BJ (cell line): ENCODE data around the gene PPP6R3. TPM values are rescaled to one million over a fixed set of nuclear protein-coding genes. Genes with fewer than 3 reads are reported as not detected.
"Not testable (repeated sequence)": the region's sequence is repeated elsewhere in the genome, so short reads cannot be mapped to it uniquely, and the experiment has no call there.

Source experiments
- CTCF ChIA-PET: fragments of 350-600 bp; formaldehyde crosslinking; extraction: SDS; loops from one replicate; lab custom pipeline; 2021; ENCODE audit warnings: antibody characterized with exemption, inconsistent platforms; lab: Yijun Ruan, JAX
- POLR2A ChIA-PET: fragments of 300-600 bp; sonication (Branson Sonifier 250); formaldehyde crosslinking; extraction: SDS; loops from one replicate; lab custom pipeline; 2021; ENCODE audit warnings: antibody characterized with exemption; lab: Charles Lee
- DNase-seq: peaks from one replicate; pipeline ENCODE4 v3.0.0-alpha.2; 2011; ENCODE audit warnings: low read depth
- H3K27me3 ChIP-seq: 2 replicates; pipeline ENCODE4 v1.6.0; 2011; ENCODE audit warnings: low read length; ENCODE audit not compliant: control insufficient read depth, insufficient read depth
- H3K36me3 ChIP-seq: 2 replicates; pipeline ENCODE4 v1.5.1; 2011; ENCODE audit warnings: low read length; ENCODE audit not compliant: control insufficient read depth, insufficient read depth
- H3K4me3 ChIP-seq: 2 replicates; pipeline ENCODE4 v1.5.1; 2011; ENCODE audit warnings: low read depth, mild to moderate bottlenecking, control low read depth, low read length
- polyA plus RNA-seq: library from polyadenylated mRNA; depleted of rRNA; stranded (reverse); fragments of >200 nt; gene quantifications from 2 replicates; pipeline ENCODE4 v1.2.3, GENCODE V29; 2011
- TF ChIP-seq, protein P1 (sequence below): IDR thresholded peaks from 2 replicates; pipeline ENCODE4 v1.5.1; 2011; ENCODE audit warnings: low read depth, mild to moderate bottlenecking, control low read depth, inconsistent platforms, low read length, moderate library complexity; ENCODE audit not compliant: insufficient read depth

The PPP6R3 gene
- polyA plus RNA-seq, 1 experiment, result 31.6 TPM

DNA sequence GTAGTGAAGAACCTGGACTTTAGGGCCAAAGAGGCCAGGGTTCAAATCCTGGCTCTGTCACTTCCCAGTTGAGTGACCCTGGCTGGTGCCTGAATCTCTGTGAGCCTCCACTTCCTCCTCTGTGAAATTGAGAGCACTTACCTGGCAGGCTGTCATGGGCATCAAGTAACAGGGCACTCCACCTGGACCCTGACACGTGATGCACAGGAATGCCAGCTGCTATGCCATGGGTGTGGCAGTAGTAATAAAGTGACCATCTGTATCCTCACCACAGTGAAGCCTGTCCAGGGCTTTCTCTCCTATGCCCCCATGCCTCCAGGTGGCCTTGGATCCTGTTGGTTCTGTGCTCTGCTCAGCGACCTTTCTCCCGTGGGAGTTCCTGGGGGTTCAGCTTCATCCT is 29.8 kb upstream of the PPP6R3 start:
- ChIA-PET CTCF (interaction anchor here (1.6 kb wide), 1 partner anchor 17 kb away, joined by 3 read pairs; no protein-coding TSS in a partner anchor), POLR2A (no interaction called here)
- Histone ChIP-seq H3K27me3 (no peaks in the 10 kb centered on the region), H3K4me3 (no peak overlapping the region), H3K36me3 (peaks cover 19% of the 10 kb centered on the region)
- TF ChIP-seq, protein P1, sequence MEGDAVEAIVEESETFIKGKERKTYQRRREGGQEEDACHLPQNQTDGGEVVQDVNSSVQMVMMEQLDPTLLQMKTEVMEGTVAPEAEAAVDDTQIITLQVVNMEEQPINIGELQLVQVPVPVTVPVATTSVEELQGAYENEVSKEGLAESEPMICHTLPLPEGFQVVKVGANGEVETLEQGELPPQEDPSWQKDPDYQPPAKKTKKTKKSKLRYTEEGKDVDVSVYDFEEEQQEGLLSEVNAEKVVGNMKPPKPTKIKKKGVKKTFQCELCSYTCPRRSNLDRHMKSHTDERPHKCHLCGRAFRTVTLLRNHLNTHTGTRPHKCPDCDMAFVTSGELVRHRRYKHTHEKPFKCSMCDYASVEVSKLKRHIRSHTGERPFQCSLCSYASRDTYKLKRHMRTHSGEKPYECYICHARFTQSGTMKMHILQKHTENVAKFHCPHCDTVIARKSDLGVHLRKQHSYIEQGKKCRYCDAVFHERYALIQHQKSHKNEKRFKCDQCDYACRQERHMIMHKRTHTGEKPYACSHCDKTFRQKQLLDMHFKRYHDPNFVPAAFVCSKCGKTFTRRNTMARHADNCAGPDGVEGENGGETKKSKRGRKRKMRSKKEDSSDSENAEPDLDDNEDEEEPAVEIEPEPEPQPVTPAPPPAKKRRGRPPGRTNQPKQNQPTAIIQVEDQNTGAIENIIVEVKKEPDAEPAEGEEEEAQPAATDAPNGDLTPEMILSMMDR, result no peak
- DNase-seq, result no peak

- DNase-seq, result no peak
- POLR2A ChIA-PET, result no interaction called here
- TF ChIP-seq, protein P1, result no peak
- peaks cover 16% of the 10 kb centered on the region for H3K36me3 ChIP-seq
- no peak overlapping the region for H3K4me3 ChIP-seq
- no peaks in the 10 kb centered on the region for H3K27me3 ChIP-seq
- CTCF ChIA-PET, result interaction anchor here (1.6 kb wide), 1 partner anchor 18 kb away, joined by 3 read pairs; no protein-coding TSS in a partner anchor
These were observed 28.4 kb upstream of the PPP6R3 start for GRCh38 chr11:68431984-68432645.

- H3K36me3 ChIP-seq, result peaks cover 16% of the 10 kb centered on the region
- DNase-seq, result no peak
- ChIA-PET POLR2A (no interaction called here), CTCF (no interaction called here)
- no peaks in the 10 kb centered on the region for H3K27me3 ChIP-seq
- TF ChIP-seq, protein P1, result no peak
- H3K4me3 ChIP-seq, result no peak overlapping the region
These were observed 27.7 kb upstream of the PPP6R3 start for GRCh38 chr11:68432874-68433273.

GRCh38 chr11:68433541-68433940 is 27.0 kb upstream of the PPP6R3 start:
- POLR2A ChIA-PET, result no interaction called here
- Histone ChIP-seq H3K4me3 (no peak overlapping the region), H3K36me3 (peaks cover 16% of the 10 kb centered on the region), H3K27me3 (no peaks in the 10 kb centered on the region)
- CTCF ChIA-PET, result no interaction called here
- no peak for DNase-seq
- TF ChIP-seq, protein P1, result no peak

- H3K36me3 ChIP-seq, result peaks cover 18% of the 10 kb centered on the region
- H3K4me3 ChIP-seq, DNase-seq, H3K27me3 ChIP-seq, POLR2A ChIA-PET: not testable (repeated sequence)
- CTCF ChIA-PET, result interaction anchor here (1.4 kb wide), 1 partner anchor 9 kb away, joined by 4 read pairs; no protein-coding TSS in a partner anchor
These were observed 26.4 kb upstream of the PPP6R3 start for GRCh38 chr11:68434159-68434558.
